Measurements from ENCODE around the gene RIC8A.

The RIC8A gene

DNA sequence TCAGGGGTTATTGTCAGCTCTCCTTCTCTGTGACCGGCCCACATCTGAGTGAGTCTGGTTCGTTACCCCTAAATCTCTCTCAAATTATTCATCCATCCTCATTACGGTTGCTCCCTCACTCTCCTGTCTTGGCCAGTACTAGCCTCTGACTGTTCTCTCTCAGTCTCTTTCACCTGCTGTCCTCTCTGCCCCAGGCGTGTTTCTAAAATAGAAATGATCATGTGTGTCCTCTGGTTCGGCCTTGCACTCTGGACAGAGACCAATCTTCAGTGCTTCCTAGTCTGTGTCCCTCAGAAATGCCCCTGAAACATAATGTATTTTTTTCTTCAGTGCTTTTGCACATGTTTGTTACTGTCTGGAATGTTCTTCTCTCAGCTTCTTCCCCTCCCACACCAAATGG is 34.1 kb downstream of the RIC8A start:
- TF ChIP-seq, protein P1, sequence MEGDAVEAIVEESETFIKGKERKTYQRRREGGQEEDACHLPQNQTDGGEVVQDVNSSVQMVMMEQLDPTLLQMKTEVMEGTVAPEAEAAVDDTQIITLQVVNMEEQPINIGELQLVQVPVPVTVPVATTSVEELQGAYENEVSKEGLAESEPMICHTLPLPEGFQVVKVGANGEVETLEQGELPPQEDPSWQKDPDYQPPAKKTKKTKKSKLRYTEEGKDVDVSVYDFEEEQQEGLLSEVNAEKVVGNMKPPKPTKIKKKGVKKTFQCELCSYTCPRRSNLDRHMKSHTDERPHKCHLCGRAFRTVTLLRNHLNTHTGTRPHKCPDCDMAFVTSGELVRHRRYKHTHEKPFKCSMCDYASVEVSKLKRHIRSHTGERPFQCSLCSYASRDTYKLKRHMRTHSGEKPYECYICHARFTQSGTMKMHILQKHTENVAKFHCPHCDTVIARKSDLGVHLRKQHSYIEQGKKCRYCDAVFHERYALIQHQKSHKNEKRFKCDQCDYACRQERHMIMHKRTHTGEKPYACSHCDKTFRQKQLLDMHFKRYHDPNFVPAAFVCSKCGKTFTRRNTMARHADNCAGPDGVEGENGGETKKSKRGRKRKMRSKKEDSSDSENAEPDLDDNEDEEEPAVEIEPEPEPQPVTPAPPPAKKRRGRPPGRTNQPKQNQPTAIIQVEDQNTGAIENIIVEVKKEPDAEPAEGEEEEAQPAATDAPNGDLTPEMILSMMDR (IDR thresholded peaks at IDR 0.05; ENCODE audit: low read depth, low read length) = no peak
- H3K4me3 ChIP-seq (ENCODE audit: low read depth, low read length) = no peak overlapping the region

DNA sequence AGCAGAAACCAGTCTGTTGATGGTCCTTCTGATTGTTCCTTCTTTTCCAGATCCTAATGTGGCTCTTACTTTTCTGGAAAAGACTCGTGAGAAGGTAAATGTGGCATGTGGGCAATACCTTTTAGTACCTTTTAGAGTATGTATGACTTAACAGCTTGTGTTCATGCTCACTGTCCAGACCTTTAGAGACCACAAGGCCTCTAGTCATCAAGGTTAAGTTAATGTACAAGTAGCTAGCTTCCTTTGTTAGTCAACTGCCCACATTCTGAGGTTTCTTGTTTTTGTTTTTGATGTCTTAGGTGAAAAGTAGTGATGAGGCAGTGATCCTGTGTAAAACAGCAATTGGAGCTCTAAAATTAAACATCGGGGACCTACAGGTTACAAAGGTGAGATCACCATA is 36.9 kb downstream of the RIC8A start:
- no peak overlapping the region for H3K4me3 ChIP-seq (ENCODE audit: low read depth, low read length)
- TF ChIP-seq, protein P1 (IDR thresholded peaks at IDR 0.05; ENCODE audit: low read depth, low read length) = no peak

DNA sequence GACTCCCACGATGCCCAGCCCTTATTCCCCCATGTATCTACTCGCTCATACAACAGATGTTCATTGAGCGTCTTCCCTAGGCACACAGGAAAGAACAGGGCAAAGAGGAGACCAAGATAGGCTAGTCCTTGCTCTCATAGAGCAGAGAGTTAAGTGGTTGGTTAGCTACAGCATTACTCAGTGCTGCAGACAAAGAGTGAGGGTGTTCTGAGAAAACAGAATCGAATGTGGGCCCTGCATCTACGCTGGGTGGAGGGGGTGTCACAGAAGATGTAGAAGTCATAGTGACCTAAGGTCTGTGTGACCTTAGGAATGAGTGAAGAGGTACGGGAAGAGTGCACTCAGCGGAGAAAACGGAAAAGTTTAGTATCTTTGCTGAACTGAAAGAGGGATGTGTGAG is 41.6 kb downstream of the RIC8A start:
- H3K4me3 ChIP-seq (ENCODE audit: low read depth, low read length) = no peak overlapping the region
- TF ChIP-seq, protein P1 (IDR thresholded peaks at IDR 0.05; ENCODE audit: low read depth, low read length) = no peak

DNA sequence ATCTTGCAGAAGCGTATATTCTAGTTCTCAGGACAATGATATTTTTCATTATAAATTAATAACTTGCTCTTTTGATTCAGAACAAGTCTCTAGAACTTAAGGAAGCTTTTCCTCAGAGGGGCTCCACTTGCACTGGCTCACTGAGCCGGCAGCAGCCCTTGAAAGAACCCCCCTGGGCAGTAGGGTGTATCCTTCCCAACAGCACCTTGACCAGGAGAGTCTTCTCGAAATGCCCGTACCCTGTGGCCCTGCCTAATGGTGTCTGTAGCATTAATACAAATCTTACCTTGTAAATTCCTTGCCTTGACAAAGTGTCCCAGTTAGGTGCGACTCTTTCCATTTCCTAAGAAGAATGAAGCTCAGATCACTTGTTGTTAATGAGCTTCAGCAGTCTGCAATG is 42.8 kb downstream of the RIC8A start:
- TF ChIP-seq, protein P1 (IDR thresholded peaks at IDR 0.05; ENCODE audit: low read depth, low read length) = no peak
- H3K4me3 ChIP-seq (ENCODE audit: low read depth, low read length) = no peak overlapping the region

DNA sequence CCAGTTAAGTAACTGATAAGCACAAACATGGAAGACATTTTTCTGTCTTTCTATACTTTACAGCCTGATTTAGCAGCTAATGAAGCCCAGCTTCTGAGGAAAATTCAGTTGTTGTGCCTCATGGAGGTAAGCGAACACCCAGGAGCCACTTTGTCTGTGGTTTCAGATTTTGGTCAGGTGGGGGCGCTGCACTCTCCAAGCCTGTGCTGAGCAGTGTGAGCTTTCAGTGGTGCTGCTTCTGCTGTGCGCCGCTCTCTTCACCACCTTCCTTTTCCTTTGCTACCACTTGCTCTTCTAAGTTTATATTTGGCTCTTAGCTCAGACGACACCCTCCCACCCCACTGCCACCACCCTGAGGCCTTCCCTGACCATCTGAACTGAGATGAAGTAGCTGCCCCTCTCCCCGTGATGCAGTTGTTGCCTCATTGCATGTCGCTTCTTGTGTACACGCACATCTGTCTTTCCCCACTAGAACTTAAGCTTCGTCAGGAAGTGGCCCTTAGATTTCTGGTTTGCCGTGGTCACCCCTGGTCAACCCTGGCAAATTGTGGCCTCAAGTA is 43.3 kb downstream of the RIC8A start:
- no peak overlapping the region for H3K4me3 ChIP-seq (ENCODE audit: low read depth, low read length)
- TF ChIP-seq, protein P1 (IDR thresholded peaks at IDR 0.05; ENCODE audit: low read depth, low read length) = peak; percentile 64

DNA sequence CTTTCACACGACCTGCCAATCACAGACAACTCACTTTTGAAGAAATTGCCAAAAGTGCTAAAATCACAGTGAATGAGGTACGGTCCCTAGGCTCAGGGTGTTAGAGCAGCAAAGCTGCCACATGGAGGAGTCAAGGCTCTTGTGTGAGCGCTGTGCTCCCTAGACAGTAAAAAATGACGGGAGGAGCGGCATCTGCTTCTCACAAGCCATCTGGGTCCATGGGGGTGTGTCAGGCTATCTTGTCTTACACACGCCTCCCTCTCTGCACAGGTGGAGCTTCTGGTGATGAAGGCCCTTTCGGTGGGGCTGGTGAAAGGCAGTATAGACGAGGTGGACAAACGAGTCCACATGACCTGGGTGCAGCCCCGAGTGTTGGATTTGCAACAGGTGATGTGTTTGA is 44.0 kb downstream of the RIC8A start:
- H3K4me3 ChIP-seq (ENCODE audit: low read depth, low read length) = no peak overlapping the region
- TF ChIP-seq, protein P1 (IDR thresholded peaks at IDR 0.05; ENCODE audit: low read depth, low read length) = no peak

DNA sequence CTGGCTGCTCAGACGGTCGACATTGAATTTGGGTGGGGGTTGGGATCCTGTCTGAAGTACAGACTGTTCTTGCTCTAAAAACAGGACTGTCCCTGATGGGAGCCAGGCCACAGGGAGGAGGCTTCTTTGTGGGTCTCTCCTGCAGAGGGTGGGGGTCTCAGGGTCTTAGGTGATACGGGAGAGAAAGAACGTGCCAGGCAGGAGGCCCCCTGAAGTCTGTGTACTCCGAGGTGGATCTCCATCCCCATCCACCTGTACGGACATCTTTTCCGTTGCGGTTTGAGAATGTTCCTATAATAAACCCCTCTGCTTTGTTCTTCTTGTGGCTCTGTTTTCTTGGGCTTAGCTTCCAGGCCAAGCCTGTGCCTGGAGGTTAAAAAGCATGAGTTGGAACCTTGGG is 45.2 kb downstream of the RIC8A start:
- H3K4me3 ChIP-seq (ENCODE audit: low read depth, low read length) = no peak overlapping the region
- TF ChIP-seq, protein P1 (IDR thresholded peaks at IDR 0.05; ENCODE audit: low read depth, low read length) = no peak

Measured in WI38 (cell line).